Chondrocyte (in vitro differentiated cells): ENCODE measurements around the gene SORCS1. TPM values are rescaled to one million over a fixed set of nuclear protein-coding genes. Genes with fewer than 3 reads are reported as not detected.

Source experiments
- DNase-seq: peaks from one replicate; pipeline ENCODE4 v3.0.0; 2021; ENCODE audit warnings: mixed read lengths, low spot score
- H3K27ac Mint-ChIP-seq: one replicate; pipeline ENCODE4 v1.8.0; 2021; ENCODE audit warnings: mild to moderate bottlenecking, moderate library complexity, mixed read lengths; ENCODE audit not compliant: unreplicated experiment
- H3K27me3 Mint-ChIP-seq: 2 replicates; pipeline ENCODE4 v1.8.0; 2021; ENCODE audit warnings: low read depth, mixed read lengths
- H3K36me3 Mint-ChIP-seq: 2 replicates; pipeline ENCODE4 v1.8.0; 2021; ENCODE audit warnings: low read depth, mixed read lengths
- H3K4me1 Mint-ChIP-seq: 2 replicates; pipeline ENCODE4 v1.8.0; 2021; ENCODE audit warnings: low read depth, mild to moderate bottlenecking, mixed read lengths
- H3K4me3 Mint-ChIP-seq: one replicate; pipeline ENCODE4 v1.8.0; 2021; ENCODE audit warnings: mild to moderate bottlenecking, moderate library complexity, mixed read lengths; ENCODE audit not compliant: unreplicated experiment
- H3K9me3 Mint-ChIP-seq: 2 replicates; pipeline ENCODE4 v1.8.0; 2021; ENCODE audit warnings: low read depth, mixed read lengths
- CTCF ChIP-seq: fragments of 200-600 bp; sonication (generic); IDR thresholded peaks from 2 replicates; pipeline ENCODE4 v1.5.0; 2021; ENCODE audit warnings: antibody characterized with exemption, mild to moderate bottlenecking, moderate library complexity
- total RNA-seq: library from RNA; stranded (reverse); gene quantifications from 3 replicates; pipeline ENCODE4 v1.2.1, GENCODE V29; 2021

Gene SORCS1
- total RNA-seq, 1 donor from 2014 or later: not detected

GRCh38 chr10:106949680-106950478, 214.6 kb downstream of the SORCS1 start:
- Mint-ChIP-seq H3K27me3 (no peaks in the 10 kb centered on the region), H3K4me1 (no peaks in the 10 kb centered on the region), H3K9me3 (peaks cover 7% of the 10 kb centered on the region), H3K27ac (no peak overlapping the region), H3K4me3 (no peak overlapping the region), H3K36me3 (no peaks in the 10 kb centered on the region)
- DNase-seq: no peak
- TF ChIP-seq CTCF: no peak

GRCh38 chr10:106947643-106948042, 216.9 kb downstream of the SORCS1 start:
- TF ChIP-seq CTCF: no peak
- Mint-ChIP-seq H3K9me3 (peaks cover 7% of the 10 kb centered on the region), H3K4me1 (no peaks in the 10 kb centered on the region), H3K4me3 (no peak overlapping the region), H3K27ac (no peak overlapping the region), H3K36me3 (no peaks in the 10 kb centered on the region), H3K27me3 (no peaks in the 10 kb centered on the region)
- no peak for DNase-seq

GRCh38 chr10:106942035-106942662, 222.4 kb downstream of the SORCS1 start:
- Mint-ChIP-seq H3K4me1 (no peaks in the 10 kb centered on the region), H3K27me3 (no peaks in the 10 kb centered on the region), H3K27ac (no peak overlapping the region), H3K9me3 (peaks cover 5% of the 10 kb centered on the region), H3K4me3 (no peak overlapping the region), H3K36me3 (no peaks in the 10 kb centered on the region)
- no peak for TF ChIP-seq CTCF
- DNase-seq: no peak

GRCh38 chr10:106941297-106942034, 223.0 kb downstream of the SORCS1 start:
- H3K27ac Mint-ChIP-seq: no peak overlapping the region
- no peak for DNase-seq
- H3K36me3 Mint-ChIP-seq: no peaks in the 10 kb centered on the region
- H3K9me3 Mint-ChIP-seq: peaks cover 5% of the 10 kb centered on the region
- H3K4me3 Mint-ChIP-seq: no peak overlapping the region
- H3K27me3 Mint-ChIP-seq: no peaks in the 10 kb centered on the region
- TF ChIP-seq CTCF: no peak
- no peaks in the 10 kb centered on the region for H3K4me1 Mint-ChIP-seq

- Mint-ChIP-seq H3K27ac (no peak overlapping the region), H3K36me3 (no peaks in the 10 kb centered on the region), H3K27me3 (no peaks in the 10 kb centered on the region), H3K4me3 (no peak overlapping the region), H3K4me1 (no peaks in the 10 kb centered on the region), H3K9me3 (peaks cover 10% of the 10 kb centered on the region)
- no peak for TF ChIP-seq CTCF
- no peak for DNase-seq
These were observed 226.0 kb downstream of the SORCS1 start for GRCh38 chr10:106938513-106938912.
